Epithelial cell of esophagus (primary cell): ENCODE data around the gene ZNF48.

Source experiments
- DNase-seq: peaks from one replicate; pipeline ENCODE4 v3.0.0; 2010; ENCODE audit warnings: low read depth
- H3K4me3 ChIP-seq: 2 replicates; pipeline ENCODE4 v1.5.1; 2011; ENCODE audit warnings: mild to moderate bottlenecking, low read length, control low read depth
- CTCF ChIP-seq: IDR thresholded peaks from 2 replicates; pipeline ENCODE4 v1.5.1; 2011; ENCODE audit warnings: low read depth, mild to moderate bottlenecking, low read length, control low read depth, inconsistent platforms; ENCODE audit not compliant: insufficient read depth; ENCODE audit errors: missing control alignments

Gene ZNF48

GRCh38 chr16:30351001-30351441 lies 44.2 kb upstream of the ZNF48 start:
- TF ChIP-seq CTCF = no peak
- DNase-seq = no peak
- H3K4me3 ChIP-seq = no peak overlapping the region

GRCh38 chr16:30351586-30352419 lies 43.4 kb upstream of the ZNF48 start:
- no peak for DNase-seq

GRCh38 chr16:30352488-30353401 lies 42.5 kb upstream of the ZNF48 start:
- H3K4me3 ChIP-seq = no peak overlapping the region
- no peak for DNase-seq
- no peak for TF ChIP-seq CTCF

More at GRCh38 chr16:30351586-30352419, 43.4 kb upstream of the ZNF48 start:
- no peak overlapping the region for H3K4me3 ChIP-seq
- no peak for TF ChIP-seq CTCF

GRCh38 chr16:30353438-30354129 lies 41.6 kb upstream of the ZNF48 start:
- DNase-seq = no peak
- peak overlapping the region; percentile 67 for H3K4me3 ChIP-seq
- no peak for TF ChIP-seq CTCF

GRCh38 chr16:30354423-30355143 lies 40.6 kb upstream of the ZNF48 start:
- no peak for TF ChIP-seq CTCF
- H3K4me3 ChIP-seq = peak overlapping the region; percentile 67
- DNase-seq = no peak

GRCh38 chr16:30355144-30355953 lies 39.9 kb upstream of the ZNF48 start, which contains the start of gene CD2BP2:
TSS of gene CD2BP2 (minus strand) at chr16:30355308. CDS start at chr16:30354681, 627 bp downstream.
- DNase-seq = peak; percentile 100
- no peak for TF ChIP-seq CTCF
- H3K4me3 ChIP-seq = peak within 1 kb of the TSS; percentile 67
